ENCODE results near the gene FAM131A. TPM values are rescaled to one million over a fixed set of nuclear protein-coding genes. Genes with fewer than 3 reads are reported as not detected.

Gene FAM131A
- total RNA-seq, 1 donor from 2014 or later = 19.7 TPM

GRCh38 chr3:184305577-184305976, 31.8 kb upstream of the FAM131A start:
- H3K4me1 Mint-ChIP-seq = peaks cover 2% of the 10 kb centered on the region
- peak overlapping the region; percentile 47 for H3K4me3 Mint-ChIP-seq
- H3K36me3 Mint-ChIP-seq (ENCODE audit: low read depth) = peaks cover 39% of the 10 kb centered on the region
- peak; percentile 58 for TF ChIP-seq CTCF (conservative IDR thresholded peaks at IDR 0.05)
- no peak for DNase-seq (ENCODE audit: low read depth, low spot score)
- H3K27me3 Mint-ChIP-seq (ENCODE audit: low read depth) = no peaks in the 10 kb centered on the region
- no peak overlapping the region for H3K27ac Mint-ChIP-seq (ENCODE audit: unreplicated experiment)
- H3K9me3 Mint-ChIP-seq = no peaks in the 10 kb centered on the region

GRCh38 chr3:184306341-184306972, 30.9 kb upstream of the FAM131A start:
- H3K27me3 Mint-ChIP-seq (ENCODE audit: low read depth) = no peaks in the 10 kb centered on the region
- no peak overlapping the region for H3K4me3 Mint-ChIP-seq
- peaks cover 37% of the 10 kb centered on the region for H3K36me3 Mint-ChIP-seq (ENCODE audit: low read depth)
- H3K9me3 Mint-ChIP-seq = no peaks in the 10 kb centered on the region
- H3K4me1 Mint-ChIP-seq = no peaks in the 10 kb centered on the region
- DNase-seq (ENCODE audit: low read depth, low spot score) = no peak
- H3K27ac Mint-ChIP-seq (ENCODE audit: unreplicated experiment) = no peak overlapping the region
- no peak for TF ChIP-seq CTCF (conservative IDR thresholded peaks at IDR 0.05)

GRCh38 chr3:184307915-184308314, 29.5 kb upstream of the FAM131A start:
- Mint-ChIP-seq H3K27me3 (ENCODE audit: low read depth) (no peaks in the 10 kb centered on the region), H3K4me3 (no peak overlapping the region), H3K9me3 (no peaks in the 10 kb centered on the region), H3K27ac (ENCODE audit: unreplicated experiment) (no peak overlapping the region), H3K36me3 (ENCODE audit: low read depth) (peaks cover 28% of the 10 kb centered on the region), H3K4me1 (no peaks in the 10 kb centered on the region)
- TF ChIP-seq CTCF (conservative IDR thresholded peaks at IDR 0.05) = no peak
- DNase-seq (ENCODE audit: low read depth, low spot score) = no peak

GRCh38 chr3:184308744-184309143, 28.7 kb upstream of the FAM131A start:
- H3K9me3 Mint-ChIP-seq = no peaks in the 10 kb centered on the region
- H3K27me3 Mint-ChIP-seq (ENCODE audit: low read depth) = no peaks in the 10 kb centered on the region
- H3K27ac Mint-ChIP-seq (ENCODE audit: unreplicated experiment) = no peak overlapping the region
- TF ChIP-seq CTCF (conservative IDR thresholded peaks at IDR 0.05) = no peak
- no peaks in the 10 kb centered on the region for H3K4me1 Mint-ChIP-seq
- H3K36me3 Mint-ChIP-seq (ENCODE audit: low read depth) = peaks cover 23% of the 10 kb centered on the region
- peak overlapping the region; percentile 32 for H3K4me3 Mint-ChIP-seq
- DNase-seq (ENCODE audit: low read depth, low spot score) = no peak

GRCh38 chr3:184311633-184312032, 25.8 kb upstream of the FAM131A start:
- Mint-ChIP-seq H3K9me3 (no peaks in the 10 kb centered on the region), H3K27ac (ENCODE audit: unreplicated experiment) (no peak overlapping the region), H3K4me1 (peaks cover 12% of the 10 kb centered on the region), H3K27me3 (ENCODE audit: low read depth) (no peaks in the 10 kb centered on the region), H3K4me3 (peak overlapping the region; percentile 45), H3K36me3 (ENCODE audit: low read depth) (peaks cover 17% of the 10 kb centered on the region)
- no peak for DNase-seq (ENCODE audit: low read depth, low spot score)
- no peak for TF ChIP-seq CTCF (conservative IDR thresholded peaks at IDR 0.05)
